ENCODE results near the gene SERPINB8.
"Not testable (repeated sequence)": the region's sequence is repeated elsewhere in the genome, so short reads cannot be mapped to it uniquely, and the experiment has no call there.

SERPINB8 gene

GRCh38 chr18:63969942-63970808, at the start of gene SERPINB8:
Gene SERPINB8 (plus strand): TSS chr18:63970081. CDS start chr18:63978309, 8,228 bp downstream.
- peak; percentile 69 for DNase-seq

GRCh38 chr18:63922049-63922448, 47.8 kb upstream of the SERPINB8 start:
- no peak for DNase-seq

GRCh38 chr18:63924551-63924950, 45.3 kb upstream of the SERPINB8 start:
- no peak for DNase-seq

- DNase-seq, result no peak
These were observed 41.5 kb upstream of the SERPINB8 start for GRCh38 chr18:63928331-63928730.

GRCh38 chr18:63929369-63929768, 40.5 kb upstream of the SERPINB8 start:
- DNase-seq, result not testable (repeated sequence)

- no peak for DNase-seq
These were observed 39.0 kb upstream of the SERPINB8 start for GRCh38 chr18:63930773-63931354.

GRCh38 chr18:63936156-63936931, 33.5 kb upstream of the SERPINB8 start:
- peak; percentile 22 for DNase-seq

GRCh38 chr18:63936932-63937393, 32.9 kb upstream of the SERPINB8 start:
- no peak for DNase-seq

- no peak for DNase-seq
These were observed 29.9 kb upstream of the SERPINB8 start for GRCh38 chr18:63940008-63940407.

- not testable (repeated sequence) for DNase-seq
These were observed 29.3 kb upstream of the SERPINB8 start for GRCh38 chr18:63940543-63941050.

- DNase-seq, result no peak
These were observed 22.7 kb upstream of the SERPINB8 start for GRCh38 chr18:63947051-63947790.

- DNase-seq, result no peak
These were observed 20.7 kb upstream of the SERPINB8 start, which contains the start of gene HMSD for GRCh38 chr18:63949068-63949737. Gene HMSD (plus strand): TSS chr18:63949301. CDS start chr18:63953456, 4,155 bp downstream.

GRCh38 chr18:63951302-63951705, 18.6 kb upstream of the SERPINB8 start:
- DNase-seq, result no peak

- no peak for DNase-seq
These were observed 16.1 kb upstream of the SERPINB8 start for GRCh38 chr18:63953811-63954210.

- DNase-seq, result no peak
These were observed 13.1 kb upstream of the SERPINB8 start for GRCh38 chr18:63956755-63957154.

GRCh38 chr18:63960891-63961290, 9.0 kb upstream of the SERPINB8 start:
- DNase-seq, result no peak

- DNase-seq, result no peak
These were observed 8.4 kb upstream of the SERPINB8 start for GRCh38 chr18:63961435-63961980.

GRCh38 chr18:63962137-63962536, 7.7 kb upstream of the SERPINB8 start:
- DNase-seq, result no peak

- no peak for DNase-seq
These were observed 6.1 kb upstream of the SERPINB8 start for GRCh38 chr18:63963615-63964256.

- no peak for DNase-seq
These were observed 5.0 kb upstream of the SERPINB8 start for GRCh38 chr18:63964908-63965307.
